Endothelial cell (in vitro differentiated cells): ENCODE results near the gene LARP7. TPM values are rescaled to one million over a fixed set of nuclear protein-coding genes. Genes with fewer than 3 reads are reported as not detected.
A peak's percentile ranks its signal among the peaks of the same experiment; 100 is the strongest.
"Not testable (repeated sequence)": the region's sequence is repeated elsewhere in the genome, so short reads cannot be mapped to it uniquely, and the experiment has no call there.

ENCODE experiments used
- DNase-seq: peaks from one replicate; pipeline ENCODE4 v3.0.0; 2021; ENCODE audit warnings: low spot score
- H3K27ac Mint-ChIP-seq: one replicate; pipeline ENCODE4 v1.8.0; 2021; ENCODE audit warnings: mixed read lengths, inconsistent platforms; ENCODE audit not compliant: unreplicated experiment
- H3K27me3 Mint-ChIP-seq: one replicate; pipeline ENCODE4 v1.8.0; 2021; ENCODE audit warnings: mild to moderate bottlenecking, moderate library complexity, mixed read lengths, inconsistent platforms; ENCODE audit not compliant: unreplicated experiment
- H3K36me3 Mint-ChIP-seq: one replicate; pipeline ENCODE4 v1.8.0; 2021; ENCODE audit warnings: mild to moderate bottlenecking, low read depth, mixed read lengths, inconsistent platforms; ENCODE audit not compliant: unreplicated experiment
- H3K4me1 Mint-ChIP-seq: one replicate; pipeline ENCODE4 v1.8.0; 2021; ENCODE audit warnings: mild to moderate bottlenecking, mixed read lengths, inconsistent platforms; ENCODE audit not compliant: unreplicated experiment
- H3K4me3 Mint-ChIP-seq: one replicate; pipeline ENCODE4 v1.8.0; 2021; ENCODE audit warnings: mild to moderate bottlenecking, mixed read lengths, inconsistent platforms; ENCODE audit not compliant: unreplicated experiment
- H3K9me3 Mint-ChIP-seq: one replicate; pipeline ENCODE4 v1.8.0; 2021; ENCODE audit warnings: mixed read lengths, inconsistent platforms; ENCODE audit not compliant: unreplicated experiment
- CTCF ChIP-seq: fragments of 200-600 bp; sonication (generic); IDR thresholded peaks from one replicate; pipeline ENCODE4 v1.5.0; 2021; ENCODE audit warnings: antibody characterized with exemption; ENCODE audit not compliant: unreplicated experiment
- microRNA-seq: library from miRNA; unstranded; fragments of <30 nt; microRNA quantifications from one replicate; pipeline ENCODE4, GENCODE V29; 2020; ENCODE audit not compliant: unreplicated experiment
- total RNA-seq: library from RNA; stranded (reverse); fragmentation: NEBNext Ultra II Directional; extraction: Animal tissue kit (Norgen Biotek cat#: 25700); gene quantifications from one replicate; pipeline ENCODE4 v1.2.1, GENCODE V29; 2021; ENCODE audit not compliant: unreplicated experiment

Gene LARP7
- total RNA-seq, 1 donor from 2014 or later = 36.8 TPM

GRCh38 chr4:112704991-112705845 lies 68.3 kb downstream of the LARP7 start:
- peaks cover 12% of the 10 kb centered on the region for H3K27me3 Mint-ChIP-seq
- peak; percentile 50 for DNase-seq

DNA sequence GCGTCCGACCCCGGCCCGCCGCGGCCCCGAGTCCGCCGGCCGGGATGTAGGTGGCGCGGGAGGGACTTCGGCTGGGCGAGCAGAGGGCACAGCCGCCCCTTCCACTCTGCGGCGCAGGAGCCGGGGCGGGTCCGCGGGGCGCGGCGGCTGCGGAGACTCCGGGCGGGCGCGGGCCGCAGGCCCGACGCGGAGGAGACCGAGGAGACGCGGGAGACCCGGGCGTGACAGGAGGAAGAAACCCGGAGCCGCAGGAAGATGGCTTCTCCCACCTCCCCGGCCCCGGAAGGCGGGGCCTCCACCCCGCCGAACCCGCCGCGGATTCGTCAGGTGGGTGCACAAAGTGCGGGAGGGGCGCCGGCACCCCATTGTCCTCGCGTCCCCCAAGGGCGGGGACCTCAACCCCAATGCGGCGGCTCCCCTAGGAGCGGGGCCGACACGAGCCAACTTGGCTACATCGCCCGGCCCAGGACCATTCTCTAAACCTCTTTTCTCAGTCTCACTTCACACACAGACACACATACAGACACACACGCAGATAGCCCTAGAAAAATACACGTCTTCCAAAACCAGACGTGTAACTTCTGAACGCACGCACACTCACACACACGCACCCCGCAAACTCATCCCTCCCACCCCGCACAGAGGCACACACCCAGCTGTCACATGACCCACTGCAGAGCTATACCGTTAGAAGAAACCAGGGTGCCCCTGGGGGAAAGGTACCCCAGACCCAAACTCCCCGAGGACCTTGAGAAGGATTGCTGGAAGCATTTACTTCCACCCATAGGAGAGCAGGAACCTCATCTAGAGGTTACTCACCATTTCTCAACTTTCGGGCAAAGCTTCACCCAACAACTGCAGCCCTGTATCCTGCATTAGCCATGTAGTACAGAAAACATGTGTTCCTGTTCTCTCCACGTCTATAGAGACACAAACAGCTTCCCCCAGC lies 69.2 kb downstream of the LARP7 start:
- DNase-seq = peak; percentile 16
- peaks cover 18% of the 10 kb centered on the region for H3K4me1 Mint-ChIP-seq
- H3K27ac Mint-ChIP-seq = peak overlapping the region; percentile 54
- H3K27me3 Mint-ChIP-seq, H3K36me3 Mint-ChIP-seq, H3K9me3 Mint-ChIP-seq: not testable (repeated sequence)
- H3K4me3 Mint-ChIP-seq = peak overlapping the region; percentile 99

More at GRCh38 chr4:112704991-112705845, 68.3 kb downstream of the LARP7 start:
- H3K4me3 Mint-ChIP-seq = peak overlapping the region; percentile 94
- no peaks in the 10 kb centered on the region for H3K36me3 Mint-ChIP-seq
- no peak for TF ChIP-seq CTCF
- H3K27ac Mint-ChIP-seq = peak overlapping the region; percentile 50
- H3K4me1 Mint-ChIP-seq = peaks cover 18% of the 10 kb centered on the region
- no peaks in the 10 kb centered on the region for H3K9me3 Mint-ChIP-seq

DNA sequence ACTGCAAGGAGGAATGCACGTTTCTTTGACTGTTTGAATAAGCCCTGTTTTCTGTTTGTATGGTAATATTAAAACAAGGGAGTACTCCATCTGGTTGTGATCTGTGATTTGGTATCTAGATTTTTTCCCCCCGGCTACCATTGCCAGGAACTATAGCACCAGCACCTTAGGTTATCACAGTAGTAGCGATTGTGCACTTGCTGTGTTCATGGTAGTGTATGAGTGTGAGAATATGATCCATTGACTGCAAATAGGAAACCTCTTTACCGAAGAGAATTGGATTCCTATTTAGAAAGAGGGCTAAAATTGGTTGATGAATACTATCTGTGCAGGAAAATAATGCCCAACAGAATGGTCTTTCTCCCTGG lies 69.9 kb downstream of the LARP7 start:
- H3K27me3 Mint-ChIP-seq = peaks cover 10% of the 10 kb centered on the region
- H3K27ac Mint-ChIP-seq = peak overlapping the region; percentile 54
- H3K4me1 Mint-ChIP-seq = peaks cover 18% of the 10 kb centered on the region
- peak overlapping the region; percentile 99 for H3K4me3 Mint-ChIP-seq
- no peaks in the 10 kb centered on the region for H3K36me3 Mint-ChIP-seq
- no peaks in the 10 kb centered on the region for H3K9me3 Mint-ChIP-seq
- TF ChIP-seq CTCF = no peak
- DNase-seq = no peak

Small RNAs within 50 kb of the gene (microRNA-seq; reads per million reads assigned to microRNA genes)
- gene MIR302A (141,508 reads per million, percentile 100 among the genes with 10 or more reads in this experiment), gene MIR302B (79,918 reads per million, percentile 100 among the genes with 10 or more reads in this experiment), gene MIR302C (42,256 reads per million, percentile 99 among the genes with 10 or more reads in this experiment), gene MIR302D (63,880 reads per million, percentile 100 among the genes with 10 or more reads in this experiment), gene MIR367 (188 reads per million, percentile 85 among the genes with 10 or more reads in this experiment)

Other genes starting within 250 kb of the LARP7 start
- not detected for gene NEUROG2, start 121.0 kb upstream of the LARP7 start, total RNA-seq
- 15.6 TPM for gene ZGRF1, start 234 bp upstream of the LARP7 start, total RNA-seq